Panc1 (cell line): Measurements from ENCODE around the gene PTPRR.

Experiments
- POLR2AphosphoS5 ChIP-seq: IDR thresholded peaks from 2 replicates; pipeline ENCODE4 v1.6.1; 2012; ENCODE audit warnings: mild to moderate bottlenecking, low read depth, low read length, moderate library complexity
- TF ChIP-seq, protein P1 (sequence below): fragments of 450-650 bp; IDR thresholded peaks from 2 replicates; pipeline ENCODE4 v1.5.1; 2017; ENCODE audit warnings: mild to moderate bottlenecking
- TF ChIP-seq, protein P2 (sequence below), 2 experiments: IDR thresholded peaks; 2 replicates each; pipeline ENCODE4 v1.6.1; 2011 to 2012; ENCODE audit warnings: low read depth in 2 of 2, control low read depth in 1 of 2, low read length in 1 of 2, mild to moderate bottlenecking in 1 of 2, moderate library complexity in 1 of 2; ENCODE audit not compliant: insufficient read depth in 1 of 2

DNA sequence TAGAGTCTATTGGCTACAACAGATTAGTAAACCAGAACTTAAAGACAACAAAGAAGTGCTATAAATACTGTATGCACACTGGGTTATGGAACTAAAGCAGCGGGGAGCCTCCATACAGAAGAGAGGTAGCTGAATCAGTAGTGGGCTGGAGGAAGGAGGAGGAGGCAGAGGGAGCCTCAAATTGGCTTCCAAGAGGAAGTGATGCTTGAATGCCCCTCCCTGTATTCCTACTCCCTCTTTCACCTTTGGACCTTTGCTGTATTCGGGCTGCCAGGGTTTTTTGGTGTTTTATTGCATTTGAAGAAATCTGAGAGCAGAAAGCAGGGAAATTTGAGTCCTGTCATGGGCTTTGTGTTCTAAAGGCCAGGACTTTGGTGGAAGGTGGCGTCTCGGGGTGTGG, 179.3 kb downstream of the PTPRR start:
- TF ChIP-seq, protein P1, sequence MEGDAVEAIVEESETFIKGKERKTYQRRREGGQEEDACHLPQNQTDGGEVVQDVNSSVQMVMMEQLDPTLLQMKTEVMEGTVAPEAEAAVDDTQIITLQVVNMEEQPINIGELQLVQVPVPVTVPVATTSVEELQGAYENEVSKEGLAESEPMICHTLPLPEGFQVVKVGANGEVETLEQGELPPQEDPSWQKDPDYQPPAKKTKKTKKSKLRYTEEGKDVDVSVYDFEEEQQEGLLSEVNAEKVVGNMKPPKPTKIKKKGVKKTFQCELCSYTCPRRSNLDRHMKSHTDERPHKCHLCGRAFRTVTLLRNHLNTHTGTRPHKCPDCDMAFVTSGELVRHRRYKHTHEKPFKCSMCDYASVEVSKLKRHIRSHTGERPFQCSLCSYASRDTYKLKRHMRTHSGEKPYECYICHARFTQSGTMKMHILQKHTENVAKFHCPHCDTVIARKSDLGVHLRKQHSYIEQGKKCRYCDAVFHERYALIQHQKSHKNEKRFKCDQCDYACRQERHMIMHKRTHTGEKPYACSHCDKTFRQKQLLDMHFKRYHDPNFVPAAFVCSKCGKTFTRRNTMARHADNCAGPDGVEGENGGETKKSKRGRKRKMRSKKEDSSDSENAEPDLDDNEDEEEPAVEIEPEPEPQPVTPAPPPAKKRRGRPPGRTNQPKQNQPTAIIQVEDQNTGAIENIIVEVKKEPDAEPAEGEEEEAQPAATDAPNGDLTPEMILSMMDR = no peak
- TF ChIP-seq POLR2AphosphoS5 = no peak
- TF ChIP-seq, protein P2, sequence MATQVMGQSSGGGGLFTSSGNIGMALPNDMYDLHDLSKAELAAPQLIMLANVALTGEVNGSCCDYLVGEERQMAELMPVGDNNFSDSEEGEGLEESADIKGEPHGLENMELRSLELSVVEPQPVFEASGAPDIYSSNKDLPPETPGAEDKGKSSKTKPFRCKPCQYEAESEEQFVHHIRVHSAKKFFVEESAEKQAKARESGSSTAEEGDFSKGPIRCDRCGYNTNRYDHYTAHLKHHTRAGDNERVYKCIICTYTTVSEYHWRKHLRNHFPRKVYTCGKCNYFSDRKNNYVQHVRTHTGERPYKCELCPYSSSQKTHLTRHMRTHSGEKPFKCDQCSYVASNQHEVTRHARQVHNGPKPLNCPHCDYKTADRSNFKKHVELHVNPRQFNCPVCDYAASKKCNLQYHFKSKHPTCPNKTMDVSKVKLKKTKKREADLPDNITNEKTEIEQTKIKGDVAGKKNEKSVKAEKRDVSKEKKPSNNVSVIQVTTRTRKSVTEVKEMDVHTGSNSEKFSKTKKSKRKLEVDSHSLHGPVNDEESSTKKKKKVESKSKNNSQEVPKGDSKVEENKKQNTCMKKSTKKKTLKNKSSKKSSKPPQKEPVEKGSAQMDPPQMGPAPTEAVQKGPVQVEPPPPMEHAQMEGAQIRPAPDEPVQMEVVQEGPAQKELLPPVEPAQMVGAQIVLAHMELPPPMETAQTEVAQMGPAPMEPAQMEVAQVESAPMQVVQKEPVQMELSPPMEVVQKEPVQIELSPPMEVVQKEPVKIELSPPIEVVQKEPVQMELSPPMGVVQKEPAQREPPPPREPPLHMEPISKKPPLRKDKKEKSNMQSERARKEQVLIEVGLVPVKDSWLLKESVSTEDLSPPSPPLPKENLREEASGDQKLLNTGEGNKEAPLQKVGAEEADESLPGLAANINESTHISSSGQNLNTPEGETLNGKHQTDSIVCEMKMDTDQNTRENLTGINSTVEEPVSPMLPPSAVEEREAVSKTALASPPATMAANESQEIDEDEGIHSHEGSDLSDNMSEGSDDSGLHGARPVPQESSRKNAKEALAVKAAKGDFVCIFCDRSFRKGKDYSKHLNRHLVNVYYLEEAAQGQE (IDR thresholded peaks at IDR 0.05; ENCODE audit: insufficient read depth in 1 of 2, low read depth in 2 of 2, low read length in 1 of 2) = no peak
